Stimulated activated CD8-positive, alpha-beta memory T cell treated with anti-CD3 and anti-CD28 coated beads, Interleukin-4, amount 100 ng/mL, for 1 hour (primary cell): ENCODE data around the gene MUC20.
"Not testable (repeated sequence)": the region's sequence is repeated elsewhere in the genome, so short reads cannot be mapped to it uniquely, and the experiment has no call there.

Experiments used
- DNase-seq, 2 donors: peaks; one replicate each; pipeline ENCODE4 v3.0.0-alpha.2; 2020; ENCODE audit warnings: low read depth in 2 of 2, low spot score in 1 of 2

Gene MUC20

GRCh38 chr3:195720831-195721506, at the start of gene MUC20:
TSS of gene MUC20 (plus strand) at chr3:195720978. CDS start at chr3:195721008, 30 bp downstream.
- DNase-seq: not testable (repeated sequence)

DNA sequence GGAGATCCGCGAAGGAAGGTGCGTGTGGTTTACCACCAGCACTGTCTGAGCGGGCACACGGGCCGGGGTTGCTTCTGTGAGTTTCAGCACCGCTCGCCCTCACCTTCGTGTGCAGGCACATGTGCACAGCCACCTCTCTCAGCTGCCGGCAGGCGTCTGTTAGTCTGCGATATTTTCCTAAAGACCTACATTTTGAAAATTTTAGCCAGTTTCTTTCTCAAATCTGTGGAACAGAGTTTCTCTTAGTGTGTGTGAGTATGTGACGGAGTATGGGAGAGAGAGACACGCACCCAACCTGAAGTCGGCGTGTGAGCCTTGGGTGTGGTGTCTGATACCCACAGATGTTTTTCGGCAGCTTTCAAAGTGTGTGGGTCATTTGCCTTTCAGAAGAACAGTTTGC, 49.5 kb upstream of the MUC20 start:
- not testable (repeated sequence) for DNase-seq

- DNase-seq: not testable (repeated sequence)
Measured at GRCh38 chr3:195673711-195674110, 47.1 kb upstream of the MUC20 start.

DNA sequence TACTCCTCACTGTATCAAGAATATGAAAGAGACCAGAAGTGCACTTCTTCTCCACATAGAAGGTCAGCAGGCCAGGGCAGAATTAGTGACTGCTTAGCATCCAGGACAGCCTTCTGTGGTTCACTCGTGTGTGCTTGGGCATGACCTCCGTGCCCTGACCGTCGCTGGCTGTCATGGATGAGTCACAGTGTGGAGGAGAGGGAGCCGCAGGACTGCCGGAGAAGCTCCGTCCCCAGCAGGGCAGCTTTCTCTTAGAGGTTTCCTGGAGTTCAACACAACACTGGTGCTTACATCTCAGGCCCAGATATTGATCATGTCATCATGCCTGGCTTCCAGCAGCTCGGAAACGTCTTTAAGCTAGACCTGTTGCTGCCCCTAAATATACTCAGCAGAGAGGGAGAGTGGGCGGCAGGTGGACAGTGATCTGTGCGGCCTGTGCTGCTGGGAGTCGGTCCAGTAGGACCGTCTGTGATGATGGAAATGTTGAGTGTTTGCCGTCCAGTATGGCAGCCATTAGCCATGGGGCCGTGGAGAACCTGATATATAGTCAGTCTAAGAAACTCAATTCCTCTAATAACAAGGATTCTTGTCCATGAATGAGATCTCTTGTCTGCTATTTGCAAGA, 42.3 kb upstream of the MUC20 start:
- not testable (repeated sequence) for DNase-seq

- not testable (repeated sequence) for DNase-seq
Measured at GRCh38 chr3:195680690-195681089, 40.1 kb upstream of the MUC20 start.

GRCh38 chr3:195681458-195682103, 39.2 kb upstream of the MUC20 start:
- DNase-seq: not testable (repeated sequence)

DNA sequence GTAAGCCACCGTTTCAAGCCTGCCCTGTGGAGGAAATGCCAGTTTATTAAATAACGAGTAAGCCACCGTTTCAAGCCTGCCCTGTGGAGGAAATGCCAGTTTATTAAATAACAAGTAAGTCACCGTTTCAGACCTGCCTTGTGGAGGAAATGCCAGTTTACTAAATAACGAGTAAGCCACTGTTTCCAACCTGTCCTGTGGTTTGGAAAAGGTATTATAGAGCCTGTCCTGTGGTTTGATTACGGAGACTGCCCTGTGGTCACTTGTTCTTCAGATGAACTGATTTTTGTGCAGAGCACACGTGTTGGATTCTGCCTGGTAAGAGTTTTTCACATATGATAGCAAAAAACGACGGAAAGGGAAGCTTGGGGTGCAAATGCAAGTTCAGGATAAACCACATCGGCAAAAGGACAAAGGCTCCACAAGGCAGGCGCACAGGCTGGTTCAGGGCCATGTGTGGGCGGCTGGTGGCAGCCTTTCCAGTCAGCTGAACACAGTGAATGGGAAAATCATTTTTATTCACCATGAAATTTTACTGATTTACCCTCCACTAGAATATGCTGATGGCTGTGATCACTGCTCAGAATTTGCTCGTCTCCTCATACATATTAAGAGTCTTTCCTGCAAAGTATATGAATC, 38.6 kb upstream of the MUC20 start:
- DNase-seq: not testable (repeated sequence)

DNA sequence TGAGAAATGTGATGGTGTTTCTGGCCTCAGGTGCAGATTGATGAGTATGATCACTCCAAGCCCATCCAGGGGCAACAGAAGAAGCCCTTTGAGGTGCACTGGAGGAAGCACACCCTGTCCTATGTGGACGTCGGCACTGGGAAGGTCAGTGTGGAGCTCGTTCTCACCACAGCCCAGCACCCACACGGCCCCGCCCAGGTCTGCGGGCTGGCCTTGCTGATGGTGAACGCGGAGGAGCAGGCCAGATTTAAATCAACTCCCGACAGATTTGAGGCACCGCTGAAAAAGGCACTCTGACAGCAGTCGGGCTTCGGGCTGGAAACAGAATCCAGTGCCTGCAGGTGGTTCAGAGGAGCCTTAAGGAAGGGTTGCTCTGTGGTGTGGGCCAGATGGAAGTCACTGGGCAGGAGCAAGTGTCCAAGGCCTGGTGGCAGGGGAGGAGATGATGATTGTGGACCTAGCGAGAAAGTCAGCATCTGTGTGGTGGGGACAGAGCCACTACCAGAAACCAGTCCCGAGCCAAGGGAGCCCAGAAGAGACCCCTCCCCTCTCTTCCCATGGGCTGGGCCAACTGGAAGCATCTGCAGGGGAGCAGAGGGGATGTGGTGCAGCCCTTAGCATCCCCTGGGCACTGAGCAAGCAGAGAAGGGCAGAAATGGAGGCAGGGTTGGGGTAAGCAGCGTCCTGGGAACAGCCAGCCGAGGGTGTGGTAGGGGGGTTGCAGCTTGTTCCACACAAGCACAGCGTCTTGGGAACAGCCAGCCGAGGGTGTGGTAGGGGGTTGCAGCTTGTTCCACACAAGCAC, 36.9 kb upstream of the MUC20 start:
- DNase-seq: not testable (repeated sequence)

GRCh38 chr3:195684527-195685257, 36.1 kb upstream of the MUC20 start:
- not testable (repeated sequence) for DNase-seq

- not testable (repeated sequence) for DNase-seq
Measured at GRCh38 chr3:195686537-195687208, 34.1 kb upstream of the MUC20 start.

GRCh38 chr3:195687209-195687760, 33.5 kb upstream of the MUC20 start:
- not testable (repeated sequence) for DNase-seq

DNA sequence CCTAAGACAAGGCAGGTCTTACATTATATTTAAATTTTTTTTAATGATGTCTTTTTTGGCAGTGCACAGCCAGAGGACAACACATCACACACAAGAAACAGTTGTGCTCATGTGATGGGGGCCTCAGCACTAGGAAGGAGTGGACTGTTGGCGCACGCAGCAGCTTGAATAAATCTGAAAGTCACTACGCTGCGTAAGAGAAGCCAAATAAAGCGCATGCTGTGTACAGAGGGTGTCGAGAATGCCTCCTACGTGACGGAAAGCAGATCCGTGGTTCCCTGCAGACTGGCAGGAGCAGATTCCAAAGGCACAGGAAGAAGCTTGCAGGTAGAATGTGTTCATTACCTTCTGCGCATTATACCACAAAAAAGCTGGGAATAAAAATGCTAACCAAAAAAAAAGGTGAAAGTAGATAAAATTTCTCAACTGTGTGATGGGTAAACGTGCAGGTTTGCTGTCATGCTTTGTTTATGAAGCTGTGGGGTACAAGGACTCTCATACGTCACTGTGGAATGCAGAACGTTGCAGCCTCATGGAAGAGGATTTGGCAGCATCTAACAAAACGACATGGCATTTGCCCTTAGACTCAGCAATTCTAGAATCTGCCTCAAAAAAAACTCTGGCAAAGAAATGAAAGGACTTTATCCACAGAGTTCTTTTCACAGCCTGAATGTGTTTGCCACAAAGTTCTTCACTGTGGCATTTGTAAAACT, 32.2 kb upstream of the MUC20 start:
- DNase-seq: not testable (repeated sequence)

DNA sequence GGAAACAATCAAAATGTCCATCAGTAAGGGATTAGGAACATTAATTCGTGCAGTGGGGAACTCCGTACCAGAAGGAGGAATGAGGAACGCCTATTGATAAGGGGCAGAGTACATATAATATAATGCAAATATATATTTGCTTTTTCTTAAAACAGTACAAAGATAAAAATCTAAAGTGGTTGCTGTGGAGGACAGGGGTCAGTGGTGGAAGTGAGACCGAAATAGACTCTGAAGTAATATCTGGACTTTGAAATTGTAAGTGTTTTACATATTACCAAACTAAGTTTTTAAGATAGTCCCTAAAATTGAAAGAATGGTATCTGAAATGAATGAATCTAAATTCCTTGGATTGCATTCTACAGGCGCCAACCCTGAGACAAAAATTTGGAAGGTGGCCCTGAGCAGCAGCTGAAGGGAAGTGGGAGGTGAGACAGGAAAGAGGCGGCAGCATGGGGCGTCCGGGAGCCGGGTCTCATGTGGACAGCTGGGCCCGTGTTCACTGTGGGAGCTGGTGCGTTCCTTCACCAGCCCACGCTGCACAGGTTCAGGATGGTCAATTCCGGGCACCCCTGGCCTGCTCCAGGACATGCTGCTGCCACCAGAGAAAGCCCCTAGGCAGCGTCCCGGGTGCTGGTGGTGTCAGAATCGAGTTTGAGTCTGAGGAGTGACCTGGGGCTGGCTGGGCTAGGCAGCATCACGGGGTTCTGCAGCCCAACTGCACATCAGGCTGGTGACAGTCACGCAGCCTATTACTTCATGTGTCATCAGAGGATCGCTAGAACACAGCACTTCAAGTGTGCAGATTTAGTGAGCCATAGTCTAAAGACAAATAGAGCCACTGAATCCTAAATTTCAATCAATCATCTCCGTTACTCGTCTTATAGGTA, 31.4 kb upstream of the MUC20 start:
- DNase-seq: not testable (repeated sequence)

- DNase-seq: no peak
Measured at GRCh38 chr3:195690951-195691350, 29.8 kb upstream of the MUC20 start.

DNA sequence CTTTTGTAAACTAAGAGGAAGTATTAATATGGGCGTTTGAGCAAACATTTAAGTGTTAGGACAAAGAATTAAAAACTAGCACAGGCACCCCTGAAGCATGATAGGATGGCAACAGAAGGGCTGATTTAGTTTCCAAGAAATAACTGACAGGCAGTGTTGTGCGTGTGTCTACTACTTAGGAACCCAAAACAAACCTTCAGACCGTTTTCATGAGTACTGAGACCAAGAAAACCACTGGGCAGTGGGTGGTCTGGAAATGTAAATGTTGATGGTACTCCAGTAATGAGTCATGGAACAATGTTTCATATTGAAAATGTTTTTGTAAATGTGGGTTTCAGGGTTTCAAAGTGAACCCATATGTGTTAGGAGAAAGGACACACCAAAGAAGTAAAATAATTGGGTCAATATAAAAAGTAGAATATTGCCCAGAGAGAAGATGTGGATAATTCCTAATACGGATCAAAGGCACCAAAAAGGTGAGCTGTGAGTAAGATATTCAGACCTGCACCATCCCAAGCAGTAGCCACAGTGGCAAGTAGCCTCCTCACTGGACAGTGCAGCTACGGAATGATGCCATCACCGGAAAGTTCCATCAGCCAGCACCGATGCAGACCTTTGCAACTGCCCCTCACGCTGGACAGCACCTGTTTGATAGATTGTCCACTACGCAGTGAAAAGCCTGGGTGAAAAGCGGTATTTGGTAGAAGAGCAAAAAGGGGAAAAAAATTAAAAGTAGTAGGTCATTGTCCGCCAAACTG, 29.0 kb upstream of the MUC20 start:
- not testable (repeated sequence) for DNase-seq

GRCh38 chr3:195692354-195692685, 28.5 kb upstream of the MUC20 start:
- DNase-seq: no peak

DNA sequence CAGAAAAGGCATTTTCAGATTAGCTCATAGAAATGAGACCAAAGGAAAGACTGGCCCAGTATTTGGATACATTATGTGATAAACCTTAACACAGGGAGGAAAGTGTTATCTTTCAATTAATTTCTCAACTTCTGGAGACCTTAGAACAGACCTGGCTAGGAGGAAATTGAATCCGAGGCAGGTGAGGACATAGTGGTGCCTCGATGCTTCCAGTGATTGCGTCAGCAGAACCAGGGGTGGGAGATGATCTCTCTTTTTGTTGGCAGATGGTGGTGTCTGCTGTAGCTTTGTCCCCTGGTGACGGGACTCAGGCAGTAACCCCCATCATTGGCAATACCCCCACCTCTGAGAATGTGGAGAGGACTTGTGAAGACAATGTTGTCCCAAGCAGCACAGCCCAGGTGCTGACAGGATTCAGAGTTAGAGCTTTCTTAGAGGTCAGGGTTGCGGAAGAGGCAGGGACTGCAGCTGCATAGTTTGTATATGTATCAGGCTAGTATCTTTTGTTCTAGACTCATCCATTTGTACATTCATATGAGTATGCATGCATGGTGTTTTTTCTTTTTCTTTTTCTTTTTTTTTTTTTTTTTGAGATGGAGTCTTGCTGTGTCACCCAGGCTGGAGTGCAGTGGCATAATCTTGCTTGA, 27.9 kb upstream of the MUC20 start:
- DNase-seq: no peak
